Measurements from ENCODE around the gene ZNF335.
A peak's percentile ranks its signal among the peaks of the same experiment; 100 is the strongest.

ZNF335 gene, protein sequence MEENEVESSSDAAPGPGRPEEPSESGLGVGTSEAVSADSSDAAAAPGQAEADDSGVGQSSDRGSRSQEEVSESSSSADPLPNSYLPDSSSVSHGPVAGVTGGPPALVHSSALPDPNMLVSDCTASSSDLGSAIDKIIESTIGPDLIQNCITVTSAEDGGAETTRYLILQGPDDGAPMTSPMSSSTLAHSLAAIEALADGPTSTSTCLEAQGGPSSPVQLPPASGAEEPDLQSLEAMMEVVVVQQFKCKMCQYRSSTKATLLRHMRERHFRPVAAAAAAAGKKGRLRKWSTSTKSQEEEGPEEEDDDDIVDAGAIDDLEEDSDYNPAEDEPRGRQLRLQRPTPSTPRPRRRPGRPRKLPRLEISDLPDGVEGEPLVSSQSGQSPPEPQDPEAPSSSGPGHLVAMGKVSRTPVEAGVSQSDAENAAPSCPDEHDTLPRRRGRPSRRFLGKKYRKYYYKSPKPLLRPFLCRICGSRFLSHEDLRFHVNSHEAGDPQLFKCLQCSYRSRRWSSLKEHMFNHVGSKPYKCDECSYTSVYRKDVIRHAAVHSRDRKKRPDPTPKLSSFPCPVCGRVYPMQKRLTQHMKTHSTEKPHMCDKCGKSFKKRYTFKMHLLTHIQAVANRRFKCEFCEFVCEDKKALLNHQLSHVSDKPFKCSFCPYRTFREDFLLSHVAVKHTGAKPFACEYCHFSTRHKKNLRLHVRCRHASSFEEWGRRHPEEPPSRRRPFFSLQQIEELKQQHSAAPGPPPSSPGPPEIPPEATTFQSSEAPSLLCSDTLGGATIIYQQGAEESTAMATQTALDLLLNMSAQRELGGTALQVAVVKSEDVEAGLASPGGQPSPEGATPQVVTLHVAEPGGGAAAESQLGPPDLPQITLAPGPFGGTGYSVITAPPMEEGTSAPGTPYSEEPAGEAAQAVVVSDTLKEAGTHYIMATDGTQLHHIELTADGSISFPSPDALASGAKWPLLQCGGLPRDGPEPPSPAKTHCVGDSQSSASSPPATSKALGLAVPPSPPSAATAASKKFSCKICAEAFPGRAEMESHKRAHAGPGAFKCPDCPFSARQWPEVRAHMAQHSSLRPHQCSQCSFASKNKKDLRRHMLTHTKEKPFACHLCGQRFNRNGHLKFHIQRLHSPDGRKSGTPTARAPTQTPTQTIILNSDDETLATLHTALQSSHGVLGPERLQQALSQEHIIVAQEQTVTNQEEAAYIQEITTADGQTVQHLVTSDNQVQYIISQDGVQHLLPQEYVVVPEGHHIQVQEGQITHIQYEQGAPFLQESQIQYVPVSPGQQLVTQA (N-terminal part only)

DNA sequence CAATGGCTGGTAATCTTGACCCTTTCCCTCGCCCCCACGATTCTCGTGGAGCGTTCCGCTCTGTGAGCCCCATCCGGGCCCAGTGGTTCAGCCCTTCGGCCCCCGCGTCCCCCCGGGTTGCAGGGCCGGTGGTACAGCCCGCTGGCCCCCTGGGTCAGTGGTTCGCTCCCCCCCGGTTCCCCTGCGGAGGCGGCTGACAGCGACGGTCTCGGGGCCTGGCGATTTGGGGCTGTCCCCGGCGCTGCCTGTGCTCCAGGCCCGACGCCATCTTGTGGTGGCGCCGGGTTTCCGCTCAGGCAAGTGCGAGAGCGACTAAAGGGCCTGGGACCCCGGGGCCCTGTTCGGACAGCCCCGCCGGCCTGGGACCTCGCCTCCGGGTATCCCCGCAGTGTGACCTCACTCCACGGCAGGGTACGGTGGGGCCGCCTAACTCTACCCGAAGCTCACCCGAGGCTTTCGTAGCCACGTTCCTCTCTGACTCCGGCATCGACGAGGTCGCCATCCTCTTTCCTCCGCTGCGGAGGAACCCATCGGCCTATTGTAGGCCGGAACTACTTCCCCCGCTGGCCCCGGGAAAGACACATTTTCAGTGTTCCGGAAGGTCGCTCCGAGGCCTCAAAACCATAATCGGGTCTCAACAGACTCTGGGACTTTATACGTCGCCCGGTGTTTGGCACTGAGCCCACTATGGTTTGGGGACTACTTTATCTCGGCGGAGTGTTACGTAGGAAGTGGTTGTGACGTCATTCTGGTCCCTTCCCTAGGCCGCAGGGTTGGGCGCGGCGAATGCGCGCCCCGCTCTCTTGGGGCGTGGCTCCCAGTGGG, at the start of gene ZNF335:
ZNF335 (minus strand) TSS at position 529 of the 825 bp plus-strand sequence. CDS start 793 bp downstream, outside the sequence.
- TF ChIP-seq, protein P1, sequence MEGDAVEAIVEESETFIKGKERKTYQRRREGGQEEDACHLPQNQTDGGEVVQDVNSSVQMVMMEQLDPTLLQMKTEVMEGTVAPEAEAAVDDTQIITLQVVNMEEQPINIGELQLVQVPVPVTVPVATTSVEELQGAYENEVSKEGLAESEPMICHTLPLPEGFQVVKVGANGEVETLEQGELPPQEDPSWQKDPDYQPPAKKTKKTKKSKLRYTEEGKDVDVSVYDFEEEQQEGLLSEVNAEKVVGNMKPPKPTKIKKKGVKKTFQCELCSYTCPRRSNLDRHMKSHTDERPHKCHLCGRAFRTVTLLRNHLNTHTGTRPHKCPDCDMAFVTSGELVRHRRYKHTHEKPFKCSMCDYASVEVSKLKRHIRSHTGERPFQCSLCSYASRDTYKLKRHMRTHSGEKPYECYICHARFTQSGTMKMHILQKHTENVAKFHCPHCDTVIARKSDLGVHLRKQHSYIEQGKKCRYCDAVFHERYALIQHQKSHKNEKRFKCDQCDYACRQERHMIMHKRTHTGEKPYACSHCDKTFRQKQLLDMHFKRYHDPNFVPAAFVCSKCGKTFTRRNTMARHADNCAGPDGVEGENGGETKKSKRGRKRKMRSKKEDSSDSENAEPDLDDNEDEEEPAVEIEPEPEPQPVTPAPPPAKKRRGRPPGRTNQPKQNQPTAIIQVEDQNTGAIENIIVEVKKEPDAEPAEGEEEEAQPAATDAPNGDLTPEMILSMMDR (IDR thresholded peaks at IDR 0.05): peak; percentile 46 to 58
- H3K36me3 ChIP-seq: peaks cover 21 to 31% (median 25%) of the 10 kb centered on the region in 3 donors
- intact Hi-C loops (cut with DNase I; ENCODE audit: low total_unique reads): loop anchor here (5.0 kb wide), 1 partner anchor 35 kb away; no protein-coding TSS in a partner anchor

DNA sequence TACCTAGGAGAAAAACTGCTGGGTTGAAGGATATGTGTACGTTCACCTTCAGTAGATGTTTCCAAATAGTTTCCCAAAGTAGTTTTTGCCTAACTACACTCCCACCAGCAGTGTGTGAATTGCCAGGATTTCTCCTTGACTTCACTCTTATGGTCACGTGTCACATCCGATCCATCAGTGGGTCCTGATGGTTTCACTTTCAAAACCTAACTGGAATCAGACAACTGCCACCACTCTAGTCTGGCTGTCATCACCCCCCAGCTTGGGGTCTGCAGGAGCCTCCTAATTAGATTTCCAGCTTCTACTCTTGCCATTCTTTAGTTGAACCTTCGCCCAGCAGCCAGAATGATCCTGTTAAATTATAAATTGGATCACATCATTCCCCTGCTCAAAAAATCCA, 48.6 kb upstream of the ZNF335 start:
- no peak overlapping the region for H3K4me3 ChIP-seq
- H3K9me3 ChIP-seq: no peaks in the 10 kb centered on the region
- no peaks in the 10 kb centered on the region for H3K36me3 ChIP-seq
- DNase-seq: no peak
- intact Hi-C loops (cut with DNase I; ENCODE audit: low total_unique reads): loop anchor here (5.0 kb wide), 1 partner anchor 152 kb away; no protein-coding TSS in a partner anchor
- H3K27ac ChIP-seq: no peak overlapping the region
- H3K27me3 ChIP-seq: peaks cover 5 to 87% of the 10 kb centered on the region in 2 donors
- peaks cover 0 to 19% (median 15%) of the 10 kb centered on the region in 4 donors for H3K4me1 ChIP-seq
- TF ChIP-seq, protein P1 (IDR thresholded peaks at IDR 0.05): no peak

More for the DNA sequence above, at the start of gene ZNF335:
- no peaks in the 10 kb centered on the region for H3K9me3 ChIP-seq
- H3K4me1 ChIP-seq: peaks cover 4 to 34% (median 18%) of the 10 kb centered on the region in 4 donors
- H3K4me3 ChIP-seq: peak within 1 kb of the TSS; percentile 69 to 75
- H3K27ac ChIP-seq: peak within 1 kb of the TSS; percentile 98 to 100
- DNase-seq: peak; percentile 92 to 97
- H3K27me3 ChIP-seq: no peaks in the 10 kb centered on the region

DNA sequence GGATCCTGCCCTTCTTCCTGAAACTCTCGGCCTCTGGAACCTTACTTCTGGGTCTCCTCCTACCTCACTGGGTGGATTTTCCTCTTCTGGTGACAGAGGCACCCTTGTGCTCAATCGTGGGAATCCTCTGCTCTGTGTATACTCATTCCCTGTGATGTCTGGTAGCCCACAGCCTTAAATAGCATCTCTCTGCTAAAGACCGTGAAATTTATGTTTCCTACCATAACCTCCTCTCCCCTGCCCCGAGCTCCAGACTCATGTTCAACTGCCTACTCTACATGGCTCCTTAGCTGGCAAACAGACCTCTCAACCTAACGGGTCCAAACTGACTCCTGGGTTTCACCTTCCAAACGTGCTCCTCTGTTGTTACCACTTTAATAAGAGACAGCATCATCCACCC, 46.6 kb upstream of the ZNF335 start:
- Histone ChIP-seq H3K27me3 (peaks cover 5 to 85% of the 10 kb centered on the region in 2 donors), H3K4me3 (no peak overlapping the region), H3K4me1 (peaks cover 0 to 25% (median 18%) of the 10 kb centered on the region in 4 donors), H3K27ac (no peak overlapping the region), H3K36me3 (no peaks in the 10 kb centered on the region), H3K9me3 (no peaks in the 10 kb centered on the region)
- intact Hi-C loops (cut with DNase I; ENCODE audit: low total_unique reads): no loop called here
- no peak for DNase-seq
- TF ChIP-seq, protein P1 (IDR thresholded peaks at IDR 0.05): no peak

DNA sequence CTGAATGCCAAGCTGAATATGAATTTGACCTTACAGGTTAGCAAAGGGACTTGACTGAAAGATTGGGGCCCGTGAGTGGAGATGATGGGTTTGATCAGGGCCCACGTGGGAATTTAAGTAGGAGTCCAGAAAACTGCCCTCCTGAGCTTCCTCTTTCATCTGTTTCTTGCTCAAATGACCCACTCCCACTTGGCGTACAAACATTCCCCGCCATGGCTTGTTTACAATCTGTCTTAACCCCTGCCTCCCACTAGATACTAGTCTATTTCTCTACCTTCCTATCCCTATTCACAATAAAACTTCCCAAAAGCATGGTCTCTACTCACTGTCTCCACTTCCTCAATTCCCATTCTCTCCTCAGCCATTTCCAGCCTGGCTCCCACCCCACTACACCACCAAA, 46.1 kb upstream of the ZNF335 start:
- no peak overlapping the region for H3K4me3 ChIP-seq
- peaks cover 5 to 85% of the 10 kb centered on the region in 2 donors for H3K27me3 ChIP-seq
- no peaks in the 10 kb centered on the region for H3K9me3 ChIP-seq
- no peak for DNase-seq
- intact Hi-C loops (cut with DNase I; ENCODE audit: low total_unique reads): no loop called here
- TF ChIP-seq, protein P1 (IDR thresholded peaks at IDR 0.05): no peak
- peaks cover 0 to 28% (median 18%) of the 10 kb centered on the region in 4 donors for H3K4me1 ChIP-seq
- no peak overlapping the region for H3K27ac ChIP-seq
- H3K36me3 ChIP-seq: no peaks in the 10 kb centered on the region
